Endothelial cell of umbilical vein (primary cell): ENCODE data around the gene C1orf52.

Source experiments
- EZH2 ChIP-seq: IDR thresholded peaks from 2 replicates; pipeline ENCODE4 v1.6.1; 2012; ENCODE audit warnings: borderline replicate concordance, low read depth, mild to moderate bottlenecking, moderate library complexity, low read length, inconsistent platforms; ENCODE audit not compliant: severe bottlenecking
- FOS ChIP-seq: IDR thresholded peaks from 2 replicates; pipeline ENCODE4 v1.6.1; 2011; ENCODE audit warnings: mild to moderate bottlenecking, low read length, moderate library complexity, borderline replicate concordance; ENCODE audit not compliant: insufficient read depth
- GATA2 ChIP-seq: IDR thresholded peaks from 2 replicates; pipeline ENCODE4 v1.7.0; 2011; ENCODE audit warnings: low read depth, mild to moderate bottlenecking, moderate library complexity, mixed read lengths, low read length; ENCODE audit not compliant: insufficient read length, insufficient read depth
- JUN ChIP-seq: IDR thresholded peaks from 2 replicates; pipeline ENCODE4 v1.6.1; 2011; ENCODE audit warnings: borderline replicate concordance, low read depth; ENCODE audit not compliant: insufficient read length, insufficient read depth
- MYC ChIP-seq: IDR thresholded peaks from one replicate; pipeline ENCODE4 v1.6.1; 2011; ENCODE audit warnings: mild to moderate bottlenecking, low read depth, low read length
- POLR2A ChIP-seq: IDR thresholded peaks from 2 replicates; pipeline ENCODE4 v1.6.1; 2012; ENCODE audit warnings: low read depth, mild to moderate bottlenecking, control low read depth, low read length
- POLR2AphosphoS5 ChIP-seq: IDR thresholded peaks from 2 replicates; pipeline ENCODE4 v1.6.1; 2012; ENCODE audit warnings: low read depth, mild to moderate bottlenecking, control low read depth, low read length, moderate library complexity; ENCODE audit not compliant: insufficient read depth
- TF ChIP-seq, protein P1 (sequence below), 2 donors: IDR thresholded peaks; 1 replicate in 1 of 2; 2 replicates in 1 of 2; pipeline ENCODE4 v1.5.1; 2011; ENCODE audit warnings: low read length in 2 of 2, mild to moderate bottlenecking in 2 of 2, moderate library complexity in 2 of 2, control low read depth in 1 of 2, inconsistent platforms in 1 of 2, low read depth in 1 of 2; ENCODE audit not compliant: insufficient read depth in 1 of 2; ENCODE audit errors: extremely low read depth in 1 of 2
- TF ChIP-seq, protein P2 (sequence below): IDR thresholded peaks from 2 replicates; pipeline ENCODE4 v1.6.1; 2011; ENCODE audit not compliant: insufficient read depth, insufficient read length

DNA sequence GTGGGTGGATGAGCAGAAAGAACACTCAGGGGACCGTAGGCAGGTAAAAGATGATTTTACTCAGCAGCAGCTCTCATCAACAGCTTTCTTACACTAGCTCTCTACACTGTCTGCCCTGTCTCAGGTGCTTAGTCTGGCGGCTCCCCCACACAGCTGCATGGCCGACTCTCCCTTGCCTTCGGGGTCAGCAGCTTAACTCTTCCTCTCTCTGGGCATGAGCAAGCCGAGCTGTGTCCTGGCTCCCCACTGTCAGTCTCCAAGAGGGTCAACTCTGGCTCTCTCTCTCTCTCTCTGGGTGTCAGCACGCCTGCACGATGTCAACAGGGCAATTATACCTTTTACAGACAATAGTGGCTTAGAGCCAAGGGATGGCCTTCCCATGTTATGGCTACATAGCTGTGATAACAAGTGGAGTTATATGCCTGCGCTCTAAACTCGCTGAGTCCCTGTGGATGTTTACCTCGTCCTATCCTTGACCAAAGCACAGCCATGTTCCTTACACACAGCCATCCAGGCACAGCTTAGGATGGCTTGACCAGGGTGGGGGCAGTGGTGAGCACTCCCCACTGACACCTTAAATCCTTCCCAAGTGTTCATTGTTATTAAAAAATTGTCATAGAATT lies 20.1 kb upstream of the C1orf52 start:
- TF ChIP-seq, protein P1, sequence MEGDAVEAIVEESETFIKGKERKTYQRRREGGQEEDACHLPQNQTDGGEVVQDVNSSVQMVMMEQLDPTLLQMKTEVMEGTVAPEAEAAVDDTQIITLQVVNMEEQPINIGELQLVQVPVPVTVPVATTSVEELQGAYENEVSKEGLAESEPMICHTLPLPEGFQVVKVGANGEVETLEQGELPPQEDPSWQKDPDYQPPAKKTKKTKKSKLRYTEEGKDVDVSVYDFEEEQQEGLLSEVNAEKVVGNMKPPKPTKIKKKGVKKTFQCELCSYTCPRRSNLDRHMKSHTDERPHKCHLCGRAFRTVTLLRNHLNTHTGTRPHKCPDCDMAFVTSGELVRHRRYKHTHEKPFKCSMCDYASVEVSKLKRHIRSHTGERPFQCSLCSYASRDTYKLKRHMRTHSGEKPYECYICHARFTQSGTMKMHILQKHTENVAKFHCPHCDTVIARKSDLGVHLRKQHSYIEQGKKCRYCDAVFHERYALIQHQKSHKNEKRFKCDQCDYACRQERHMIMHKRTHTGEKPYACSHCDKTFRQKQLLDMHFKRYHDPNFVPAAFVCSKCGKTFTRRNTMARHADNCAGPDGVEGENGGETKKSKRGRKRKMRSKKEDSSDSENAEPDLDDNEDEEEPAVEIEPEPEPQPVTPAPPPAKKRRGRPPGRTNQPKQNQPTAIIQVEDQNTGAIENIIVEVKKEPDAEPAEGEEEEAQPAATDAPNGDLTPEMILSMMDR (IDR thresholded peaks at IDR 0.05; ENCODE audit: extremely low read depth in 1 of 2, insufficient read depth in 1 of 2, low read depth in 1 of 2, low read length in 2 of 2), result no peak
- TF ChIP-seq POLR2A (no peak), POLR2AphosphoS5 (no peak), EZH2 (no peak), MYC (no peak), JUN (no peak), FOS (no peak), GATA2 (no peak)
- TF ChIP-seq, protein P2, sequence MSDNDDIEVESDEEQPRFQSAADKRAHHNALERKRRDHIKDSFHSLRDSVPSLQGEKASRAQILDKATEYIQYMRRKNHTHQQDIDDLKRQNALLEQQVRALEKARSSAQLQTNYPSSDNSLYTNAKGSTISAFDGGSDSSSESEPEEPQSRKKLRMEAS, result no peak
